ENCODE measurements around the gene DCDC1. TPM values are rescaled to one million over a fixed set of nuclear protein-coding genes. Genes with fewer than 3 reads are reported as not detected.
"Not testable (repeated sequence)": the region's sequence is repeated elsewhere in the genome, so short reads cannot be mapped to it uniquely, and the experiment has no call there.

The DCDC1 gene
- total and polyA plus RNA-seq, 2 donors, result 0.09 to 1.2 TPM

DNA sequence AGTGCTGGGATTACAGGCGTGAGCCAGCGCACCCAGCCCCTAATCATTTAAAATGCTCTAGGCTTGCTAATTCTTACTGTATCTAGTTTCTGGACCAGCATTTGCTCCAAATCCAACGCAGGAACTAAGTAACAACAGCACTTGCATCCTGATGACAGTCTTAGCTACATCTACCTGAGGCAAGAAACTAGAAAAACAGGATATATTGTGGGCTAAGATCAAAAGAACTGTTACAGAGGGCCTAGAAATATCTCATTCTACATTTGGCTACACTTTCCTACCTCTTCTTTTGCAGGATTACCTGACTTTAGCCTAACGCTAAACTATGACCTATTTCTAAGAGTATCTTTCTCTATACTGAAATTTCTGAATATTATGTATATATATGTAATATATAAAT lies 7.8 kb downstream of the DCDC1 start:
- 84% methylated on average over 4 of the region's 4 CpGs for WGBS
- no peak for DNase-seq (ENCODE audit: extremely low spot score)
- Histone ChIP-seq H3K27ac (ENCODE audit: low read depth) (no peak overlapping the region), H3K4me3 (ENCODE audit: low read depth, low read length) (no peak overlapping the region), H3K4me1 (ENCODE audit: insufficient read depth) (no peaks in the 10 kb centered on the region), H3K36me3 (ENCODE audit: insufficient read depth) (no peaks in the 10 kb centered on the region)

DNA sequence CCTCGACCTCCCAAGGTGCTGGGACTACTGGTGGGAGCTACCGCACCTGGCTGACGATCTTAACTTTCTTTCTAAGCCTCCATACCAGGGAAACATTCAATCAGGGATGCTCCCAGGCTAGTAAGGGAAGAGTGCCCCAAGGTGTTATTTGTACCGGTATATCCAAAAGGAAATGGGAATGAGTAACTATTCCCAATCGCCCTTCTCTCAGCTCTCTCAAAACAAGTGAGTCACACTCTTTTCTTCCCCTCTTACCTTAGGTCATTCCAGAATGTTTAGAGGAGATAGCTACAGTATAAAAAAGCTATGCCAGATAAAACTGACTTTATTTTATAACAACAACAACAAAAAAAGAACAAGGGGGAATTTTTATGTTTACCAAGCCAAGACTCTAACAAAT lies 13.7 kb downstream of the DCDC1 start:
- H3K4me1 ChIP-seq (ENCODE audit: insufficient read depth), result no peaks in the 10 kb centered on the region
- H3K4me3 ChIP-seq (ENCODE audit: low read depth, low read length), result no peak overlapping the region
- no peak overlapping the region for H3K27ac ChIP-seq (ENCODE audit: low read depth)
- H3K36me3 ChIP-seq (ENCODE audit: insufficient read depth), result no peaks in the 10 kb centered on the region
- DNase-seq (ENCODE audit: extremely low spot score), result no peak
- WGBS, result 90% methylated on average over 5 of the region's 5 CpGs

DNA sequence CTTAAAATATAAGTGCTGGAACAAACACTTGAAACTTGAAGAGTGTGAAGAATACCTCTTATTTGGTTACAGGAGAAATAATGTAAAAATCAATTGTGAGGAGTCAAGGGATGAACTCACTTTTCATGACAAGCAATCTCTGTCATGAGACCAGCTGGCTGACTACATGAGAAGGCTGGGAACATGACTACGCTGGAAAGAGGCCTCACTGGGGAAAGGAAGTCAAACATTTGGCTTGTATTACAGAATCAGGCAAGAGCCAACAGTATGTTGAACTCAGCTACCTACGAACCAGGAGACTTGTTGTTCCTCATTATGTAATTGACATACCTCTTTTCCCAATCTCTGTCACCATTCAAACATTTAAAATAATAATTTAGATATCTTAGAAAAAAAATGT lies 14.4 kb downstream of the DCDC1 start:
- no peak for DNase-seq (ENCODE audit: extremely low spot score)
- Histone ChIP-seq H3K4me1 (ENCODE audit: insufficient read depth) (no peaks in the 10 kb centered on the region), H3K4me3 (ENCODE audit: low read depth, low read length) (no peak overlapping the region), H3K36me3 (ENCODE audit: insufficient read depth) (no peaks in the 10 kb centered on the region), H3K27ac (ENCODE audit: low read depth) (no peak overlapping the region)
- 42% methylated on average over 2 of the region's 2 CpGs for WGBS

DNA sequence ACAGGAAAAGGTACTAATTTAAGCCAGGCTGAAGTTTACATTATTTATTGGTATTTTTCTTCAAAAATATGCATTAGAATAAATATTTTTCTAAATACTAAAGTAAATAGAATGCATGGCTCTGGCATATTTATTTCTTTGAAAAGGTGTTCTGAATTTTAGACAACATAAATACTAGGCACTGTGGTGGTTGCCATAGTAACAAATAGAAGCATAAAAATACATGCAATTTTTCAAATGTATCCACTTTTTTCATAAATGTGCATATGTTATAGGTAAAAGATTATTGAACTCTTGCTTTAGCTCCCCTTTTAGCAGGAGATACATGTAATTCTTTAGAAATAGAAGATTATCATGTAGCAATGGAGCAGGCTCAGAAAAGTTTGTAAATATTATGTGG lies 18.4 kb downstream of the DCDC1 start:
- Histone ChIP-seq H3K4me1 (ENCODE audit: insufficient read depth) (no peaks in the 10 kb centered on the region), H3K27ac (ENCODE audit: low read depth) (no peak overlapping the region), H3K4me3 (ENCODE audit: low read depth, low read length) (no peak overlapping the region), H3K36me3 (ENCODE audit: insufficient read depth) (no peaks in the 10 kb centered on the region)
- DNase-seq (ENCODE audit: extremely low spot score), result no peak

DNA sequence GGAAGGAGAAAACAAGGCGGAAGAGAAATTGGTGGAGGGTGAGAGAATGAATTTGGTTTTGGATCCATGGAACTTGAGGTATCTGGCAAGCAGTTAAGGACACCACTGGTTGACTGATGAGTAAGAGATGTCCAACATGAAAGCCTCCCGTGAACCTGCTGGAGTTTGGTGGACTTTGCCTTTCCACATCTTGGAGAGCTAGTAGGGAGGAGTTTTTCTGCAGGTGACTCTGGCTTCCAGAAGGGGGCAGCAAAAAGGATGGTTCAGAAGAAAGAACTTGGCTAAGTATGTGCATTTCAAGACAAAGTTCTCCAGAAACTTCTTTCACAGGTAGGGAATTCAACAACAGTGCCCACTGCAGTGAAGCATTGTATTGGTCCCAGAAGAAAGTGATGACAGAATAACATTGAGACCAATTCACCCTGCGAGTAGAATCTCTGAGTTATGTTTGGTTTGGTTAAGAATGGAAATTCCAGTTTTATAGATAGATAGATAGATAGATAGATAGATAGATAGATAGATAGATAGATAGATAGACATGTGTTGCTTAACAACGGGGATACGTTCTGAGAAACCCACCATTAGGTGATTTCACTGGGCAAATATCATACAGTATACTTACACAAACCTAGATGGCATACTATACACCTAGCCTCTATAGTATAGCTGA lies 28.5 kb downstream of the DCDC1 start:
- H3K4me3 ChIP-seq (ENCODE audit: low read depth, low read length), result no peak overlapping the region
- no peak overlapping the region for H3K27ac ChIP-seq (ENCODE audit: low read depth)
- H3K36me3 ChIP-seq (ENCODE audit: insufficient read depth), result no peaks in the 10 kb centered on the region
- H3K4me1 ChIP-seq (ENCODE audit: insufficient read depth), result no peaks in the 10 kb centered on the region
- DNase-seq (ENCODE audit: extremely low spot score), result no peak
- 86% methylated on average over 5 of the region's 5 CpGs for WGBS

DNA sequence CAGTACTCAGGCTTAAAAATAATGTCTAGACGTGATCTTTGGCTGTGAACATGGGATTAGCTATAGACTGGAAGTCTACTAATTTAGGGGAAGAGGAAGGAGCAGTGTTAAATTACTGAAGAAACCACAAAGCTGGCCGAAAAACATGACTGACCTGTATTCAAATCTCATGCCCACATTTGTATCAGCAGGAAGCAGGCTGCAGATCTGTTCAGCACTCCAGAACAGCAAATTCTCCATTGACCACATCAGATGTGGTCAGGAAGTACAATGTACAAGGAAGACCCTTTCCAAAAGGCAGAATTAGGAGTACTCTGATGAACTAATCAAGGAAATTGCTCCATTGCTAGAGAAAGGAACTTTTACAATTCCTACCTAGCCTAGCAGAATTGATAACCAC lies 31.7 kb downstream of the DCDC1 start:
- H3K4me3 ChIP-seq (ENCODE audit: low read depth, low read length), result no peak overlapping the region
- H3K4me1 ChIP-seq (ENCODE audit: insufficient read depth), result no peaks in the 10 kb centered on the region
- 56% methylated on average over 2 of the region's 2 CpGs for whole genome bisulfite sequencing
- no peaks in the 10 kb centered on the region for H3K36me3 ChIP-seq (ENCODE audit: insufficient read depth)
- no peak for DNase-seq (ENCODE audit: extremely low spot score)
- no peak overlapping the region for H3K27ac ChIP-seq (ENCODE audit: low read depth)

DNA sequence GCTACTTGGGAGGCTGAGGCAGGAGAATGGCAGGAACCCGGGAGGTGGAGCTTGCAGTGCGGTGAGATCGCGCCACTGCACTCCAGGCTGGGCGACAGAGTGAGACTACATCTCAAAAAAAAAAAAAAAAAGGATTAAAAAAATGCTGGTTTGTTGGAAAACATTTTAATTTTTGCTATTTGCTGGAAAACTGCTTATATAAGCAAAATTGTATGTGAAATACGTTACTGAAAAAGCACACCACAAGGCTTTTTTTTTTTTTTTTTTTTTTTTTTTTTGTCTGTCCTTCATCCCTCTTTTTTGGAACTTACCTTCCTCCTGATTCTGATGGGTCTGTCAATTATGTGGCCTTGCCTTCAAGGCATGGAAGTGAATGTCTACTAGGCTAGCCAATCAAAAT lies 40.8 kb downstream of the DCDC1 start:
- H3K4me1 ChIP-seq (ENCODE audit: insufficient read depth), result no peaks in the 10 kb centered on the region
- no peak overlapping the region for H3K27ac ChIP-seq (ENCODE audit: low read depth)
- H3K4me3 ChIP-seq (ENCODE audit: low read depth, low read length), result no peak overlapping the region
- H3K36me3 ChIP-seq (ENCODE audit: insufficient read depth), result no peaks in the 10 kb centered on the region
- no peak for DNase-seq (ENCODE audit: extremely low spot score)
- WGBS, result 95% methylated on average over 6 of the region's 6 CpGs

DNA sequence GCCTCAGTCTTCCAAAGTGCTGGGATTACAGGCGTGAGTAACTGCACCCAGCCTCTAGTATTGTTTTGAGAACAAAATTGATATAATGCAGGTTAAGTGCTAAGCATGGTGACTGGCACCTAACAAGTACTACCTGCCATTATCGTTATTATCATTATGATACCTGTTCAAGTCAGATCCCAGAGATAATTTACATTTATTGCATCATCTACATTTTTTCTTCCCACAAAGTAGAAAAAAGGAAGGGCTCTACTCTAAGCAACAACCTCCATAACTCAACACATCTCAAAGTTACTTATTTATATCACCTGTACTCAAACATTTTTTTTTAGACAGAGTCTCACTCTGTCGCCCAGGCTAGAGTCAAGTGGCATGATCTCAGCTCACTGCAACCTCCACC lies 42.1 kb downstream of the DCDC1 start:
- no peaks in the 10 kb centered on the region for H3K36me3 ChIP-seq (ENCODE audit: insufficient read depth)
- H3K4me3 ChIP-seq (ENCODE audit: low read depth, low read length), result no peak overlapping the region
- DNase-seq (ENCODE audit: extremely low spot score), result no peak
- no peak overlapping the region for H3K27ac ChIP-seq (ENCODE audit: low read depth)
- H3K4me1 ChIP-seq (ENCODE audit: insufficient read depth), result no peaks in the 10 kb centered on the region
- WGBS, result 91% methylated on average over 3 of the region's 3 CpGs

DNA sequence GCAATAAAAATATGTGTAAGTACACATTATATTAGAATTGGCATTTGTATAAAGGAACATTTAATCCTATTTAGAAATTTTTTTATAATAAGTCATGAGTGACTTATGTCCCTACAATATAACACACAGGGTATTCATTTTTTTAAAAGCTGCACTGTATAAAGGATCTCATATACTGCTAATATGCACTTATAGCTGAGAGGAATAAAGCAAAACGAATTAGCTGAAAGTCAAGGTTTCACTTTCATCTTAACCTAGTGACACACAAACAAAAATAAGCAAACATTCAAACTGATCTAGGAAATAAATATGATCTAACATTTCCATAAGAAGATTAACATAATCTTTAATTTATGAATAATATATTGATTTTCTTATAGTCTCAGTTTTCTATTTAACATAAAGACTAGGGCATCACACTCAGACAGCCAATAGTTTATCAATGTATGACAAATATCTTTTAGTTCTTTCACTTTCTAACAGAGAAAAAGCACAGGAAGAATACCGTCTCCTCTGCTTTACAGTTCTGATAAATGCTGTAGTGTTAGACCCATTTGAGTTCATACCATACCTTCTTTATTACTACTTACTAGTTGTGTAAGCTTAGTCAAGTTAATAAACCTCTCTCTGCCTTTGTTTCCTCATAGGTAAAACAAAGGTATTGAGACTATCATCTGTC lies 42.9 kb downstream of the DCDC1 start:
- 80% methylated on average over 2 of the region's 2 CpGs for WGBS
- Histone ChIP-seq H3K4me3 (ENCODE audit: low read depth, low read length) (no peak overlapping the region), H3K27ac (ENCODE audit: low read depth) (no peak overlapping the region), H3K36me3 (ENCODE audit: insufficient read depth) (no peaks in the 10 kb centered on the region), H3K4me1 (ENCODE audit: insufficient read depth) (no peaks in the 10 kb centered on the region)
- DNase-seq (ENCODE audit: extremely low spot score), result no peak

DNA sequence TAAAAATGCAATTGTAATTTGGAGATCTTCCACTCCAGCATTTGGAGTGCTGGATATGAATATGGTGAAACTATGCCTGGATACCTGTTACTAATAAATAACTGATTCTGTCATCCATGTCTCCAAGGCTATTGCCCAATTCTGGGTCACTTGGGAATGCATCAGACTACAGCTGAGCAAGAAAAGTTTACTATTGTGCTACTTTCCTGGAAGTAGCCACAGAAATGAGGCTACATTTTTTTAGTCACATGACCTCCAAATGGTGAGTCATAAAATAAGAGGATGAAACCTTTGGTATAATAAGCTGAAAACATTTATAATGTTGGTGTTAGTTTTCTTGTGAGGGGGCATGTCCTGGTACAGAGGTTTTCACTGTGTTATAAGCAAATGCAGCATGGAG lies 44.4 kb downstream of the DCDC1 start:
- Histone ChIP-seq H3K36me3 (ENCODE audit: insufficient read depth) (no peaks in the 10 kb centered on the region), H3K4me3 (ENCODE audit: low read depth, low read length) (no peak overlapping the region)

DNA sequence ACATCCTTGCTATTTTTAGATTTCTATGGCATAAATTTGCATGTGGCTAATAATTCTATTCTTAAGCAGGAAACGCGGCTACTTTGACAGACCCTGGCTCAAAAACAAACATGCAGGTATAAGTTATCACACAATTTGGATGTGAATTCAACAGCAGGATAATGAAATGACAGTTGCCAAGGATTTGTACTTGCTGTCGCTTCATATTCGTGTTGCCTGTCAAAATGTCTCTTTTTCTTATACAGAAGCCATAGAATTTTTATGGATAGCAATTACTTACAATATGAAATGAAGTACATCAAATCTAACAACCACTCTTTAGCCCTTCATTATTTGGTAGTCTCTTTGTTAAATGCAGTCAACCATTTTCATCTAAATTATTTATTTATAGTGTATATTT lies 46.4 kb downstream of the DCDC1 start:
- no peak for DNase-seq (ENCODE audit: extremely low spot score)
- no peaks in the 10 kb centered on the region for H3K36me3 ChIP-seq (ENCODE audit: insufficient read depth)
- H3K27ac ChIP-seq (ENCODE audit: low read depth), result no peak overlapping the region
- 82% methylated on average over 4 of the region's 4 CpGs for WGBS
- H3K4me1 ChIP-seq (ENCODE audit: insufficient read depth), result no peaks in the 10 kb centered on the region
- H3K4me3 ChIP-seq (ENCODE audit: low read depth, low read length), result no peak overlapping the region

More for the DNA sequence above, 44.4 kb downstream of the DCDC1 start:
- DNase-seq (ENCODE audit: extremely low spot score), result no peak
- H3K4me1 ChIP-seq (ENCODE audit: insufficient read depth), result no peaks in the 10 kb centered on the region
- no peak overlapping the region for H3K27ac ChIP-seq (ENCODE audit: low read depth)

DNA sequence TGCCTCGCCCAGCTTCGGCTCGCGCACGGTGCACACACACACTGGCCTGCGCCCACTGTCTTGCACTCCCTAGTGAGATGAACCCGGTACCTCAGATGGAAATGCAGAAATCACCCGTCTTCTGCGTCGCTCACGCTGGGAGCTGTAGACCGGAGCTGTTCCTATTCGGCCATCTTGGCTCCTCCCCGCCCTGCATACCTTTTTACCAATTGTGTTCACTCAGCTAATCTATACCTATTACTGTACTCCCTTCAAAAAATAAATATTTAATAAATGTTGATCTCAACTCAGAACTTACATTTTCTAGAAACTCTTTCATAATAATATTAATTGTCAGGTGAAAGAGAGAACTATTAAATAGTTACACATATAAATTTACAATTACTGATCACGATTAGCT lies 48.0 kb downstream of the DCDC1 start:
- not testable (repeated sequence) for DNase-seq (ENCODE audit: extremely low spot score); H3K4me1 ChIP-seq (ENCODE audit: insufficient read depth); H3K36me3 ChIP-seq (ENCODE audit: insufficient read depth); H3K4me3 ChIP-seq (ENCODE audit: low read depth, low read length); H3K27ac ChIP-seq (ENCODE audit: low read depth)
- WGBS, result 96% methylated on average over 15 of the region's 15 CpGs

DNA sequence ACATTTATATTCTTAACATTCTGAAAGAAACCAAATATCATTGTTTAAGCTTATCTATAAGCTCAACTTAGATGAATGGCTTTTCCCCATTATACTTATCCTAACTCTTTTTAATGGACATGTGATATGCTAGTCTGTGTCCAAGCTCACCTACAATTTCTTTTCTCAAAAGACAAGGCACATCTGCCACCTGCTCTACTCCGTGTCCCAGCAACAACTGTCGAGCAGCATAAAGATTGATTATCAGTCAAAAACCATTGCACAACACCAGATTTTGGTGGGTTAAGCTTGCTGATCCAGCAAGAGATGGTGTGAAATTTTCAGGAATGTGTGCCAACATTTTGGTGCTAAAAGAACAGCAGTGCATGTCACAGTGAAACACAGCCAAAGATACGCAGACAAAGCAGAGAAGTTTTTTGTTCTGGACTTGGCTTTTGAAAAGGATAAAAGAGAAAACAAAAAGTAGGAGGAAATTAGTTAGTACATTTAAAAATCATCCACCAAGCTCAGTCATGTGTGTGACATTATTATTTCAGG lies 65.8 kb downstream of the DCDC1 start:
- H3K4me3 ChIP-seq (ENCODE audit: low read depth, low read length), result no peak overlapping the region
- H3K4me1 ChIP-seq (ENCODE audit: insufficient read depth), result no peaks in the 10 kb centered on the region
- 61% methylated on average over 3 of the region's 3 CpGs for WGBS
- no peak for DNase-seq (ENCODE audit: extremely low spot score)
- no peak overlapping the region for H3K27ac ChIP-seq (ENCODE audit: low read depth)
- no peaks in the 10 kb centered on the region for H3K36me3 ChIP-seq (ENCODE audit: insufficient read depth)
